GM19351 (cell line): ENCODE data around the gene CDC42BPB.
A peak's percentile ranks its signal among the peaks of the same experiment; 100 is the strongest.

Experiments
- ATAC-seq: cut with Tn5 transposase; IDR thresholded peaks from one replicate; pipeline ENCODE4 v1.9.1; 2021; ENCODE audit warnings: mild to moderate bottlenecking, moderate library complexity; ENCODE audit not compliant: unreplicated experiment

CDC42BPB gene

GRCh38 chr14:102918438-102918837 is 138.9 kb downstream of the CDC42BPB start:
- ATAC-seq: no peak

- peak; percentile 56 for ATAC-seq
These were observed 139.7 kb downstream of the CDC42BPB start for GRCh38 chr14:102917469-102918211.

- no peak for ATAC-seq
These were observed 140.3 kb downstream of the CDC42BPB start for GRCh38 chr14:102917056-102917385.

- no peak for ATAC-seq
These were observed 140.8 kb downstream of the CDC42BPB start for GRCh38 chr14:102916347-102917055.

GRCh38 chr14:102915292-102916110 is 141.8 kb downstream of the CDC42BPB start:
- ATAC-seq: no peak

GRCh38 chr14:102914474-102915291 is 142.7 kb downstream of the CDC42BPB start:
- ATAC-seq: no peak

- ATAC-seq: no peak
These were observed 143.8 kb downstream of the CDC42BPB start for GRCh38 chr14:102913341-102914211.

GRCh38 chr14:102911991-102912761 is 145.2 kb downstream of the CDC42BPB start:
- no peak for ATAC-seq

- no peak for ATAC-seq
These were observed 145.8 kb downstream of the CDC42BPB start for GRCh38 chr14:102911541-102911951.

- ATAC-seq: no peak
These were observed 146.9 kb downstream of the CDC42BPB start for GRCh38 chr14:102910442-102910841.

GRCh38 chr14:102909911-102910310 is 147.4 kb downstream of the CDC42BPB start:
- no peak for ATAC-seq

- no peak for ATAC-seq
These were observed 147.9 kb downstream of the CDC42BPB start for GRCh38 chr14:102909462-102909861.

GRCh38 chr14:102908766-102909455 is 148.4 kb downstream of the CDC42BPB start:
- no peak for ATAC-seq

GRCh38 chr14:102907980-102908730 is 149.2 kb downstream of the CDC42BPB start:
- no peak for ATAC-seq

- no peak for ATAC-seq
These were observed 150.0 kb downstream of the CDC42BPB start for GRCh38 chr14:102907303-102907844.

- no peak for ATAC-seq
These were observed 150.6 kb downstream of the CDC42BPB start for GRCh38 chr14:102906616-102907302.
